Activated naive CD8-positive, alpha-beta T cell treated with anti-CD3 and anti-CD28 coated beads, Interleukin-2, amount 10 ng/mL, durations not matched to agents 7 days and 5 days (primary cell): Measurements from ENCODE around the gene SELP. TPM values are rescaled to one million over a fixed set of nuclear protein-coding genes. Genes with fewer than 3 reads are reported as not detected.

Experiments
- ATAC-seq: fragments of 150-1000 bp; cut with Tn5 transposase; one replicate; pipeline ENCODE4 v1.10.0; 2021; ENCODE audit warnings: low read depth, moderate library complexity
- POLR2A ChIA-PET: fragments of 350-600 bp; sonication (Branson Sonifier 250); formaldehyde crosslinking; loops from one replicate; lab custom pipeline; 2021; ENCODE audit warnings: antibody characterized with exemption; lab: Charles Lee
- DNase-seq: peaks from one replicate; pipeline ENCODE4 v3.0.0; 2021
- H3K27ac Mint-ChIP-seq: one replicate; pipeline ENCODE4 v1.8.0; 2022; ENCODE audit warnings: mild to moderate bottlenecking, mixed read lengths
- H3K27me3 Mint-ChIP-seq: one replicate; pipeline ENCODE4 v1.8.0; 2022; ENCODE audit warnings: mild to moderate bottlenecking, moderate library complexity, mixed read lengths
- H3K36me3 Mint-ChIP-seq: one replicate; pipeline ENCODE4 v1.8.0; 2021; ENCODE audit warnings: mild to moderate bottlenecking, mixed read lengths
- H3K4me1 Mint-ChIP-seq: one replicate; pipeline ENCODE4 v1.8.0; 2021; ENCODE audit warnings: mixed read lengths
- H3K4me3 Mint-ChIP-seq: one replicate; pipeline ENCODE4 v1.8.0; 2022; ENCODE audit warnings: mild to moderate bottlenecking, moderate library complexity, mixed read lengths
- H3K9me3 Mint-ChIP-seq: one replicate; pipeline ENCODE4 v1.8.0; 2021; ENCODE audit warnings: mixed read lengths
- total RNA-seq, 2 experiments: library from RNA; stranded (reverse); gene quantifications; one replicate each; pipeline ENCODE4 v1.2.3, GENCODE V29; 2021

The SELP gene
- total RNA-seq, 2 experiments from 2014 or later, result 0.45 to 0.83 TPM

GRCh38 chr1:169648187-169648586 is 18.3 kb upstream of the SELP start:
- DNase-seq, result no peak
- no peak overlapping the region for H3K27ac Mint-ChIP-seq
- peaks cover 8% of the 10 kb centered on the region for H3K4me1 Mint-ChIP-seq
- POLR2A ChIA-PET, result no interaction called here
- ATAC-seq, result no peak
- peaks cover 6% of the 10 kb centered on the region for H3K36me3 Mint-ChIP-seq
- H3K4me3 Mint-ChIP-seq, result no peak overlapping the region
- no peaks in the 10 kb centered on the region for H3K27me3 Mint-ChIP-seq
- H3K9me3 Mint-ChIP-seq, result peaks cover 3% of the 10 kb centered on the region

- no peak for ATAC-seq
- no peak overlapping the region for H3K27ac Mint-ChIP-seq
These were observed 17.6 kb upstream of the SELP start for GRCh38 chr1:169647512-169647911.

GRCh38 chr1:169644297-169644696 is 14.4 kb upstream of the SELP start:
- POLR2A ChIA-PET, result no interaction called here
- Mint-ChIP-seq H3K36me3 (peaks cover 10% of the 10 kb centered on the region), H3K4me1 (peaks cover 10% of the 10 kb centered on the region), H3K27ac (no peak overlapping the region), H3K27me3 (no peaks in the 10 kb centered on the region), H3K4me3 (no peak overlapping the region), H3K9me3 (peaks cover 7% of the 10 kb centered on the region)
- DNase-seq (no peak), ATAC-seq (no peak)

More at GRCh38 chr1:169647512-169647911, 17.6 kb upstream of the SELP start:
- peaks cover 8% of the 10 kb centered on the region for H3K4me1 Mint-ChIP-seq
- H3K27me3 Mint-ChIP-seq, result no peaks in the 10 kb centered on the region
- peaks cover 6% of the 10 kb centered on the region for H3K36me3 Mint-ChIP-seq
- H3K4me3 Mint-ChIP-seq, result no peak overlapping the region
- H3K9me3 Mint-ChIP-seq, result peaks cover 3% of the 10 kb centered on the region
- POLR2A ChIA-PET, result no interaction called here
- DNase-seq, result no peak

GRCh38 chr1:169634877-169635276 is 5.0 kb upstream of the SELP start:
- Mint-ChIP-seq H3K27ac (no peak overlapping the region), H3K4me3 (no peak overlapping the region), H3K9me3 (peaks cover 28% of the 10 kb centered on the region), H3K27me3 (no peaks in the 10 kb centered on the region), H3K4me1 (peaks cover 5% of the 10 kb centered on the region), H3K36me3 (peaks cover 21% of the 10 kb centered on the region)
- no peak for DNase-seq
- POLR2A ChIA-PET, result no interaction called here
- no peak for ATAC-seq

- Mint-ChIP-seq H3K9me3 (peaks cover 22% of the 10 kb centered on the region), H3K4me1 (peaks cover 5% of the 10 kb centered on the region), H3K27me3 (no peaks in the 10 kb centered on the region), H3K27ac (no peak overlapping the region), H3K36me3 (peaks cover 18% of the 10 kb centered on the region), H3K4me3 (no peak overlapping the region)
- DNase-seq (no peak), ATAC-seq (no peak)
- POLR2A ChIA-PET, result no interaction called here
These were observed 4.2 kb upstream of the SELP start for GRCh38 chr1:169634145-169634544.

- Mint-ChIP-seq H3K27ac (no peak overlapping the region), H3K9me3 (peaks cover 16% of the 10 kb centered on the region), H3K27me3 (no peaks in the 10 kb centered on the region), H3K4me1 (peaks cover 17% of the 10 kb centered on the region), H3K36me3 (peaks cover 17% of the 10 kb centered on the region), H3K4me3 (no peak overlapping the region)
- POLR2A ChIA-PET, result no interaction called here
- ATAC-seq, result no peak
- DNase-seq, result no peak
These were observed 1.3 kb upstream of the SELP start for GRCh38 chr1:169631249-169631648.

- no peak for DNase-seq
- no peak overlapping the region for H3K4me3 Mint-ChIP-seq
- ATAC-seq, result no peak
- POLR2A ChIA-PET, result no interaction called here
- H3K36me3 Mint-ChIP-seq, result peaks cover 17% of the 10 kb centered on the region
- H3K4me1 Mint-ChIP-seq, result peaks cover 49% of the 10 kb centered on the region
- peak overlapping the region; percentile 44 for H3K27ac Mint-ChIP-seq
- peaks cover 9% of the 10 kb centered on the region for H3K9me3 Mint-ChIP-seq
- no peaks in the 10 kb centered on the region for H3K27me3 Mint-ChIP-seq
These were observed 5.0 kb downstream of the SELP start for GRCh38 chr1:169624912-169625311.

- Mint-ChIP-seq H3K36me3 (peaks cover 16% of the 10 kb centered on the region), H3K27me3 (no peaks in the 10 kb centered on the region), H3K9me3 (peaks cover 9% of the 10 kb centered on the region), H3K27ac (peak overlapping the region; percentile 43), H3K4me1 (peaks cover 46% of the 10 kb centered on the region), H3K4me3 (no peak overlapping the region)
- DNase-seq (no peak), ATAC-seq (no peak)
- POLR2A ChIA-PET, result no interaction called here
These were observed 5.8 kb downstream of the SELP start for GRCh38 chr1:169624122-169624521.

- ATAC-seq, result peak; percentile 30
- POLR2A ChIA-PET, result no interaction called here
- Mint-ChIP-seq H3K27ac (no peak overlapping the region), H3K4me3 (no peak overlapping the region), H3K9me3 (peaks cover 9% of the 10 kb centered on the region), H3K36me3 (peaks cover 16% of the 10 kb centered on the region), H3K27me3 (no peaks in the 10 kb centered on the region), H3K4me1 (peaks cover 40% of the 10 kb centered on the region)
- DNase-seq, result no peak
These were observed 6.6 kb downstream of the SELP start for GRCh38 chr1:169623132-169623926.

- peaks cover 10% of the 10 kb centered on the region for H3K36me3 Mint-ChIP-seq
- peak overlapping the region; percentile 61 for H3K27ac Mint-ChIP-seq
- no peaks in the 10 kb centered on the region for H3K27me3 Mint-ChIP-seq
- no peak overlapping the region for H3K4me3 Mint-ChIP-seq
- DNase-seq, result no peak
- POLR2A ChIA-PET, result no interaction called here
- ATAC-seq, result no peak
- peaks cover 8% of the 10 kb centered on the region for H3K9me3 Mint-ChIP-seq
- H3K4me1 Mint-ChIP-seq, result peaks cover 30% of the 10 kb centered on the region
These were observed 9.4 kb downstream of the SELP start for GRCh38 chr1:169620565-169620964.

- Mint-ChIP-seq H3K27ac (no peak overlapping the region), H3K9me3 (peaks cover 8% of the 10 kb centered on the region), H3K36me3 (peaks cover 7% of the 10 kb centered on the region), H3K4me1 (peaks cover 14% of the 10 kb centered on the region), H3K4me3 (no peak overlapping the region), H3K27me3 (no peaks in the 10 kb centered on the region)
- ATAC-seq, result no peak
- DNase-seq, result no peak
- POLR2A ChIA-PET, result no interaction called here
These were observed 11.6 kb downstream of the SELP start for GRCh38 chr1:169618367-169618766.

GRCh38 chr1:169615803-169616202 is 14.1 kb downstream of the SELP start:
- H3K4me3 Mint-ChIP-seq, result no peak overlapping the region
- H3K9me3 Mint-ChIP-seq, result peaks cover 3% of the 10 kb centered on the region
- POLR2A ChIA-PET, result no interaction called here
- peaks cover 7% of the 10 kb centered on the region for H3K4me1 Mint-ChIP-seq
- peaks cover 3% of the 10 kb centered on the region for H3K36me3 Mint-ChIP-seq
- H3K27me3 Mint-ChIP-seq, result peaks cover 3% of the 10 kb centered on the region
- H3K27ac Mint-ChIP-seq, result no peak overlapping the region
- ATAC-seq, result no peak
- no peak for DNase-seq

GRCh38 chr1:169610858-169611257 is 19.1 kb downstream of the SELP start:
- DNase-seq (no peak), ATAC-seq (no peak)
- Mint-ChIP-seq H3K27me3 (peaks cover 3% of the 10 kb centered on the region), H3K4me1 (peaks cover 7% of the 10 kb centered on the region), H3K4me3 (no peak overlapping the region), H3K36me3 (no peaks in the 10 kb centered on the region), H3K9me3 (no peaks in the 10 kb centered on the region), H3K27ac (no peak overlapping the region)
- POLR2A ChIA-PET, result no interaction called here

GRCh38 chr1:169610108-169610507 is 19.8 kb downstream of the SELP start:
- Mint-ChIP-seq H3K4me3 (no peak overlapping the region), H3K9me3 (no peaks in the 10 kb centered on the region), H3K27ac (no peak overlapping the region), H3K4me1 (peaks cover 10% of the 10 kb centered on the region), H3K27me3 (peaks cover 3% of the 10 kb centered on the region), H3K36me3 (no peaks in the 10 kb centered on the region)
- ATAC-seq (no peak), DNase-seq (no peak)
- POLR2A ChIA-PET, result no interaction called here
